Measurements from ENCODE around the gene GRK5.

Gene GRK5

DNA sequence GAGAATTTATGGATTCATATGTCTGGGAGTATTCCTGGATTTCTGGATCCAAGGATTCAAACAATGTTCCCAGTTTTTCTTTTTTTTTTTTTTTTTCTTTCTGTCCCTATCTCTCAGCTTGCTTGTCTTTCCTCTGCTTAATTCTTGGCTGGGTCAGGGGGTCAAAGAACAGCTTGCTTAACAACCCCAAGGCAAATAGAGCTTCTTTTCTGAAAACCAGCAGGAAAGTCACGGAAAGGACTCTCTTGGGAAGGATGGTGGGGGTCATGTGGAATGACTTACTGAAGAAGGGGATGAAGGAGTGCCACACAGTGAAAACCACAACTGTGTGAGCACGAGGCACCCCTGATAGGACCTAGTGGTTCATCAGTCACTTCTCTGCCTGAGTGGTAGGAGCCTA lies 36.1 kb downstream of the GRK5 start:
- Mint-ChIP-seq H3K36me3 (ENCODE audit: low read depth) (peaks cover 4% of the 10 kb centered on the region), H3K4me3 (no peak overlapping the region), H3K9me3 (no peaks in the 10 kb centered on the region), H3K27ac (no peak overlapping the region), H3K4me1 (ENCODE audit: low read depth) (peaks cover 32% of the 10 kb centered on the region), H3K27me3 (ENCODE audit: low read depth) (no peaks in the 10 kb centered on the region)

DNA sequence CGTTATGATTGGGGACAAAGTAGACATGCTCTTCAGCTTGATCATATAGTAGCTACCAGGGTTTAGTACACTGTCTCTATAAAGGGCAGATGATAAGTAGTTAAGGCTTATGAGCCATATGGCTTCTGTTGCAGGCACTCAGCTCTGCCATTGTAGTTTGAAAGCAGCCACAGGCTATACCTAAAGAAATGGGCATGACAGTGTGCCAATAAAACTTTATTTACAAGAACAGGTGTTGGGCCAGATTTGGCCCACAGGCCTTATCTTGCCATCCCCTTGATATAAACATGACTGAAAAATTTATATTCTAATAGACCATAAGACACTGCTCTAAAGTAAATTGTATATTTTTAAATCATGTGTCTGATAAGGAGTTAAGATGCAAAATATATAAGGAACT lies 36.6 kb downstream of the GRK5 start:
- no peak overlapping the region for H3K27ac Mint-ChIP-seq
- H3K4me1 Mint-ChIP-seq (ENCODE audit: low read depth): peaks cover 30% of the 10 kb centered on the region
- peaks cover 4% of the 10 kb centered on the region for H3K36me3 Mint-ChIP-seq (ENCODE audit: low read depth)
- H3K9me3 Mint-ChIP-seq: no peaks in the 10 kb centered on the region
- H3K27me3 Mint-ChIP-seq (ENCODE audit: low read depth): no peaks in the 10 kb centered on the region
- H3K4me3 Mint-ChIP-seq: no peak overlapping the region

DNA sequence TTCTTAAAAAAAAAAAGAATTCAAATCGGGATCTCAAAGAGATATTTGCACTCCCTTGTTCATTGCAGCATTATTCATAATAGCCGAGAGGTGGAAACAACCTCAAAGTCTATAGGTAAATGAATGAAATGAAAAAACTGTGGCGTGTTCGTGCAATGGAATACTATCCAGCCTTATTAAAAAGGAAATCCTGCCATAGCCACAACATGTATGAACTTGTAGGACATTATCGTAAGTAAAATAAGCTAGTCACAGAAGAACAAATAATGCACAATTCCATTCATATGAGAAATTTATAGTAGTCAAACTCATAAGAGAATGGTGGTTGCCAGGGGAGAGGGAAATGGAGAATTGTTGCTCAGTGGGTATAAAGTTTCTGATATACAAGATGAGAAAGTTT lies 37.9 kb downstream of the GRK5 start:
- Mint-ChIP-seq H3K27ac (no peak overlapping the region), H3K4me1 (ENCODE audit: low read depth) (peaks cover 33% of the 10 kb centered on the region), H3K36me3 (ENCODE audit: low read depth) (peaks cover 4% of the 10 kb centered on the region), H3K4me3 (no peak overlapping the region), H3K27me3 (ENCODE audit: low read depth) (no peaks in the 10 kb centered on the region), H3K9me3 (no peaks in the 10 kb centered on the region)

DNA sequence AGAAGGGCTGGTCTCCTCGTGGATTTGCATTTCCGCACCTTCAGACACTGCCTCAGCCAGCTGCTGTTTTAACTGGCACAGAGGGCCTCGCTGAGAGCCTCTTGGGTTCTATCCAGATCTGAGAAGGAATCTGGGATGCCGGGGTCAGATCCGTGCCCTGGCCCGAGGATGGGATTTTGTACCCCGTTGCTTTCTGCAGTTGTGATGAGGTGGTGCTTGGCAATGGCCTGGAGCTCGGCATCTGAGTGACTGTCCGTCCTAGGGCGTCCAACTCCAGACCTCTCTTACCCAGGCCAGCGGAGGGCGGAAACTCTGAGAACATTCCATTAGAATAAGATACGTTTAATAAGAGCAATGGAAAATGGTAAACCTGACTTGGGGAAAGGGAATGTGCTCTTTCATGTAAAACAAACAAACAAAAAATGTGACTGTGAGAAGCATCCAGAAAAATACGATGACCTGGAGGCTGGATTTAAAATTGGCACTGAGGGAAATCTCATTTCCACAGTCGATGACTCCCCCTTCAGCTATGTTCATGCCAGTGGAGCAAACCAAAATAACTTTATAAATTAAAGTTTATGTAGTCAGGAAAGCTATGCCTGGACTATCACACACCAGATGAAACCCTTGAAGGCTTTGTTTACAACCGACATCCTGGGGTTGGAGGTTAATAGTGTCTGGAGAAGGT lies 39.6 kb downstream of the GRK5 start:
- Mint-ChIP-seq H3K4me3 (no peak overlapping the region), H3K4me1 (ENCODE audit: low read depth) (peaks cover 31% of the 10 kb centered on the region), H3K9me3 (no peaks in the 10 kb centered on the region), H3K27ac (no peak overlapping the region), H3K27me3 (ENCODE audit: low read depth) (no peaks in the 10 kb centered on the region), H3K36me3 (ENCODE audit: low read depth) (peaks cover 2% of the 10 kb centered on the region)

DNA sequence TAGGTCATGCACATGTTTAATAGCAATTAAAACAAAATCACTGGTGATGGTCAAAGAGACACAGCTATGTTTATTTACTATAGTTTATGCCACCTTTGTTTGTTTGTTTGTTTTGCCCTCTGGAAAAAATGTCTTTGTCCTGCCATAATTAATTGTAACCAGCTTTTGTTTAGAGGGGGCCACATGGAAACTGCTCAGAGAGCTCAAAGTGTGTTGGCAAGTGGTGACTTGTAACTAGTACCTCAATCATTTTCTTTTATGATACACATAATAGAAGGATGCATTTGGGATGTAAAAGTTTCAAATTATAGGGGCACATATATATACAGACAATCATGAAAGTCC lies 40.2 kb downstream of the GRK5 start:
- Mint-ChIP-seq H3K27me3 (ENCODE audit: low read depth) (no peaks in the 10 kb centered on the region), H3K27ac (no peak overlapping the region), H3K4me3 (no peak overlapping the region), H3K4me1 (ENCODE audit: low read depth) (peaks cover 27% of the 10 kb centered on the region), H3K9me3 (no peaks in the 10 kb centered on the region), H3K36me3 (ENCODE audit: low read depth) (peaks cover 2% of the 10 kb centered on the region)

DNA sequence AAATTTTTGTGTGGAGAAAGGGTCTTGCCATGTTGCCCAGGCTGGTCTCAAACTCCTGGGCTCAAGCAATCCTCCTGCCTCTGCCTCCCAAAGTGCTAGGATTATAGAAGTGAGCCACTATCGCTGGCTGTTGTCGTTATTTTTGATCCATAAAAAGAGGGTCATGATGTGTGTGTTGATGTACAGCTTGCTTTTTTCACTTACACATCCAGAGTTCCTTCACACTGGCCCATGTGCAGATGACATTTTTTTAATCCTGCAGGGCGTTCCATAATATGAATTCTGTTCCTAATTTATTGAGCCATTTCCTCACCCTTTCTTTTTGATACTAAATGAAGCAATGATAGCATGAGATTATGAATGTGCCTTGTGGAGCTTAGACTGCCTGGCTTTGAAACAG lies 40.8 kb downstream of the GRK5 start:
- H3K4me3 Mint-ChIP-seq: no peak overlapping the region
- H3K27me3 Mint-ChIP-seq (ENCODE audit: low read depth): no peaks in the 10 kb centered on the region
- no peaks in the 10 kb centered on the region for H3K9me3 Mint-ChIP-seq
- H3K27ac Mint-ChIP-seq: no peak overlapping the region
- peaks cover 2% of the 10 kb centered on the region for H3K36me3 Mint-ChIP-seq (ENCODE audit: low read depth)
- peaks cover 27% of the 10 kb centered on the region for H3K4me1 Mint-ChIP-seq (ENCODE audit: low read depth)

DNA sequence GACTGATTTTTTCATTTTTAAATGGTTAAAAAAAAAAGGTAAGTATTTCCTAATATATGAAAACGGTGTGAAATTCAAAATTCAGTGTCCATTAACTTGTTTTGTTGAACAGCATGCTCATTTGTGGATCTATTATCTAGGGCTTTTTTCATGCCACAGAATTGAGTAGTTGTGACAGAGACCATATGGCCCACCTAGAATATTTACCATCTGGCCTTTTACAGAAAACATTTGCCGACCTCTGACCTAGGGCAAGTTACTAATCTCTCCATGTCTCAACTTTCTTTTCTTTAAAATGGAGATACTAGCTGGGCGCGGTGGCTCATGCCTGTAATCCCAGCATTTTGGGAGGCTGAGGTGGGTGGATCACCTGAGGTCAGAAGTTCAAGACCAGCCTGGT lies 41.3 kb downstream of the GRK5 start:
- Mint-ChIP-seq H3K4me3 (no peak overlapping the region), H3K36me3 (ENCODE audit: low read depth) (no peaks in the 10 kb centered on the region), H3K9me3 (no peaks in the 10 kb centered on the region), H3K4me1 (ENCODE audit: low read depth) (peaks cover 28% of the 10 kb centered on the region), H3K27ac (no peak overlapping the region), H3K27me3 (ENCODE audit: low read depth) (no peaks in the 10 kb centered on the region)

DNA sequence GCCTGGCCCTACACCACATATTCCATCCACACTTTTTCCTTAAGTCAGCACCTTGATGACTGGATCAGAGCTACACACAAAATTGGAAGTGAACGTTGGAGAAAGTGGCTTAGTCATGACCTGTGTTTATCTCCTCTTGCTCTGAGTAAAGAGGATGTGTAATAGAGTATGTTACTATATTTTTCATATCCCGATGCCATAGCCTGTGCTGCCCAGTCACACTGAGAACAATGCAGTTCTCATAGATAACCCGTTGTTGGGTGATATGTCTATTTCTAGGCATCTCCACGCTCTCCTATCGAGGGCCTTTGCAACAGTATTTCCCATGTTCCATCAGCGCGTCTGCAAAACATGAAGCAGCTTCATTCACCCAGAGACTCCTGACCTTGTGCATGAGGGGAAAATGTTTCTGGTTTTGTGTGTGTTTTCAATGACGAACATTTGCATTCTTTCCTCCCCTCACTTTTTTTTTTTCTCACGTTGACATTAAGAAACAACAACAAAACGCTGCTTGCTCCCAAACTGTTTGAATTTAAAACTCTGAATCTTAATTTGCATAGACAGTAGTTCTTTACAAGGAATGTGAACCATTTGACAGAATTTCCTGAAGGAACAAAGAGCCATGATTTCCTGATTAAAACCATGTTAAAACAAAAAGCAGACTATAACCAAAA lies 43.4 kb downstream of the GRK5 start:
- H3K4me1 Mint-ChIP-seq (ENCODE audit: low read depth): peaks cover 33% of the 10 kb centered on the region

DNA sequence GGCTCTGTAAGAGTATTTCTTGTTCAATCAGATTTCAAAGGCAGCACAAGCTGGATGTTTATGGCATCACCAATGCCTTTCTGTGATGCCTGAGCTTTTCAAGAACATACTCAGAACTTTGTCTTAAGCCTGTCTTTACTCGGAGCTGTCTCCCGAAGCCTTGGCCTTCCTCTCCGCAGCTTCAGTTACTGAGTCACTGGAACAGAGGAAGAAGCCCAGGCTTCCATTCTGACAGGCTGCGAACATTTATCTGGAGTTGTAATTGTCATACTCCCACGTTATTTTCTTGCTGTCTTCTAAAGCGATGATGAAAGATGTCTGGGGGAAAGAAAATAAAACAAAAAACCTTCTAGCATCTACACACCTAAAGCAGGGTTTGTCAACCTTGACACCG lies 43.9 kb downstream of the GRK5 start:
- Mint-ChIP-seq H3K27me3 (ENCODE audit: low read depth) (no peaks in the 10 kb centered on the region), H3K27ac (no peak overlapping the region), H3K36me3 (ENCODE audit: low read depth) (no peaks in the 10 kb centered on the region), H3K4me3 (no peak overlapping the region), H3K4me1 (ENCODE audit: low read depth) (peaks cover 33% of the 10 kb centered on the region), H3K9me3 (no peaks in the 10 kb centered on the region)

More for the DNA sequence above, 43.4 kb downstream of the GRK5 start:
- Mint-ChIP-seq H3K27ac (peak overlapping the region; percentile 53), H3K9me3 (no peaks in the 10 kb centered on the region), H3K36me3 (ENCODE audit: low read depth) (no peaks in the 10 kb centered on the region), H3K27me3 (ENCODE audit: low read depth) (no peaks in the 10 kb centered on the region), H3K4me3 (no peak overlapping the region)

DNA sequence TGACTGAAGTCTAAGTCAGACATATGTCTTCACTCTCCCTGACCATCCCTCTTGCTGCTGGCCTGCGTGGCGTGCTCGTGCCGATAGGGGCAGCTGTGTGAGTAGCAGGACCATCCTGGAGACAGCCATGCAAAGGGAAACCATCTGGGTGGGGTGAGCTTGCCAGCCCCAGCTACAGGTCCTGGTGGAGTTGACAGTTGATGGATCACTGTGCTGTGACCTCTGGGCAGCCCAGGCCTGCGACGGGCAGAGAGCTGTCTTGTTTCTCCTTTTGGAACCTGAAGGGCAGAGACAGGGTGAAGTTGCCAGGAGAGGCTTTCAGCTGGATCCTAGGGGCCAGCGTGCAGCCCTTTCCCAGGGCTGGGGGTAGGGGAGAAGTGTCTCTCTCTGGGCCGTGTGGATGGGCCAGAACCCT lies 44.7 kb downstream of the GRK5 start:
- Mint-ChIP-seq H3K4me1 (ENCODE audit: low read depth) (peaks cover 33% of the 10 kb centered on the region), H3K27ac (no peak overlapping the region), H3K9me3 (no peaks in the 10 kb centered on the region), H3K27me3 (ENCODE audit: low read depth) (no peaks in the 10 kb centered on the region), H3K36me3 (ENCODE audit: low read depth) (peaks cover 4% of the 10 kb centered on the region), H3K4me3 (no peak overlapping the region)

DNA sequence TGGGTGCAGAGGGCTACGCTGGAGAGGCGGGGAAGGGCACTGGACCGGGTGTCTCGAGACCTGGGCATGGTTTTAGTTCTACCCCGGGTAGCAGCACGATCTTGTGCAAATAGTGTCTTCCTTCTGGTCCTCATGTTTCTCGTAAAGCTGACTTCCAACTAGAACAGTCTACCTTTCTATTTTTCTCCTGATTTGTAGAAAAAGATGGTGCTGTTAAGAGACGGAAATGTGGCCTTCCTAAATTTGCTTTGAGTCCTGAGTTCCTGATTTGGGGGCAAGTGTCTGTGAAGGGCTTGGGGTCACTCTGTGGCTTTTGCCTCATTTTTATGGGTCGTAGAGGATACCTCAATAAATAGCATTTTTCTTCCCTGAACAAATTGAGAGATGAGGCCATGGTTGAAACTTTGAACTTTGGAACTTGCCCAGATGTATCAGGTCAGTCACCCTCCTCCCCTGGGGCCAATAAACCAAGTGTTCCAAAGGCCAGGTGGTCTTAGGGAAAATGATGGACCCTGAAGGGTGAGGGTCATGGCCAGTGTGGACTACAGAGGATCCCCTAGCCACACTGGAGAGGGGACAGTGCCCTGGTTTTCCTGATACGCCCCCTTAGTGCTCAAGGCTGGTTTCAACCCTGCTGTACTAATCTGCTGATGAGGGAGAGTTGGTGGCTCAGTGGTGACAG lies 45.2 kb downstream of the GRK5 start:
- Mint-ChIP-seq H3K27ac (no peak overlapping the region), H3K4me3 (no peak overlapping the region), H3K27me3 (ENCODE audit: low read depth) (no peaks in the 10 kb centered on the region), H3K36me3 (ENCODE audit: low read depth) (peaks cover 4% of the 10 kb centered on the region), H3K4me1 (ENCODE audit: low read depth) (peaks cover 33% of the 10 kb centered on the region), H3K9me3 (no peaks in the 10 kb centered on the region)

DNA sequence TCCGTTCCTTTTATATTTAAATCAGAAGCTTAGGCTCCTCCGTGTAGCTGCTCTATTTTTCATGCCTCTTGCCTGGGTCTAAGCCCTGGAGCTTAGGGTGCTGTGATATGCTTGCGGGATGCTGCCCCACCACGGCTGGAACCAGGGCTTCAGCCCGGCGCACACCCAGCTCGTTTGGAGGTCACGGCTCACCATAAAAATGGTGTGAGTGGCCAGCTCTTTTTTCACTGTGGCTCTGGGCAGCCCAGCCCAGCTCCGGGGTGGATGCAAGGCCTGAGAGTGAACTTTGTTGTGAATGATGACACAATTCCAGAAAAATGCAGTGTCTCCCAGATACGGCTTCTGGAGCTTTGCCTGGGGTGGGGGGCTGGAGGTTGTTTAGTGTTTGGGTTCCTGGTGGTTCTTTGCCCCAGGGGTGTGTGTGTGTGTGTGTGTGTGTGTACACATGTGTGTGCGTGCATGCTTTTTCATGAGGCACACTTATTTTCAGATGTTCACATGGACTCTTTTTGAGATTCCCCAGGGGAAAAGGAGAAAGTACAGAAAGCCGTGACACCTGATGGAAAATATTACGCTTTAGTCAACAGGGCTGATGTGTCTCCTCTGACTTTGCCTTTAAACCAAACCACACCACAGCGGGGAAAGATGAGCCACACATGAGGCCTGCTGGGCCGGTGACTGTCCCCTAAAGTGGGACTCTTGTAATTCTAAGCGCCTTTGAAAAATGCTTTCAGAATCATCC lies 46.2 kb downstream of the GRK5 start:
- H3K9me3 Mint-ChIP-seq: no peaks in the 10 kb centered on the region
- H3K4me1 Mint-ChIP-seq (ENCODE audit: low read depth): peaks cover 36% of the 10 kb centered on the region
- H3K36me3 Mint-ChIP-seq (ENCODE audit: low read depth): peaks cover 4% of the 10 kb centered on the region
- H3K27ac Mint-ChIP-seq: peak overlapping the region; percentile 59
- no peak overlapping the region for H3K4me3 Mint-ChIP-seq
- no peaks in the 10 kb centered on the region for H3K27me3 Mint-ChIP-seq (ENCODE audit: low read depth)

DNA sequence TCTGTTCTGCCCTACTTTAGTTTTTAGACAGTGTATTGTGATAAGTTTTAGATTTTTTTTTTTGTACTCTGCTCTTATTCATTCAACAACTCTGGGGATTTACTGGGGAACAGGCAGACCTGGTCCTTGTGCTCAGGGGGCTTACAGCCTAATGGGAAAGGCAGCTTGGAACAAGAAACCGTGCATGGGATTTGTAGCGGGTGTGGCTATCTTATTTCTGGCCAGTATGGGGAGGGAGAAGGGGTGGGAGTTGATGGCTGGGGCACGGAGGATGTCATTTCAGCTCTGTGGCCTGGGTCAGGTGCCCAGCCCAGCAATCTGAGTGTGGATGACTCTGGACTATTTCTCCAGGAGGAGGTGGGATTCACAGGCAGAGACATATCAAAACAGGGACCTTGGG lies 47.0 kb downstream of the GRK5 start:
- Mint-ChIP-seq H3K36me3 (ENCODE audit: low read depth) (peaks cover 5% of the 10 kb centered on the region), H3K9me3 (no peaks in the 10 kb centered on the region), H3K4me1 (ENCODE audit: low read depth) (peaks cover 37% of the 10 kb centered on the region), H3K4me3 (no peak overlapping the region), H3K27ac (peak overlapping the region; percentile 59), H3K27me3 (ENCODE audit: low read depth) (no peaks in the 10 kb centered on the region)

DNA sequence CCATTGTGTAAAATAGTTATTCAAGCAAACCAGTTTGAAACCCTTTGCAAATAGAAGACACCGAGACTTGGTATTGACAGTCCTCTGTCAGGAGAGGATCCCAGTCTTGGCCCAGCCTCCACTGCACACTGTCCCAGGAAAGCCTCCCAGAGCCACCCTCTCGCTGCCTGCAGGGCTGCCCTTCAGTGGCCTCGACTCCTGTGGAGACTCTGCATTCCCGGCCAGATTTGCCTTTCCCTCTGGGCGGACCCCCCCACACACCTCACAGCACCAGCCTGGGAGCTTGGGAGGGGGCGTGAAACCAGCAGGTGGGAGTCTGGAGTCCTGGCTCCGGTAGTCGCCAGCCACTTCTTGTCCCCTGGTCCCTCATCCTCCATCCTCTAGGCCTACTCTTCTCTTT lies 48.7 kb downstream of the GRK5 start:
- Mint-ChIP-seq H3K27me3 (ENCODE audit: low read depth) (no peaks in the 10 kb centered on the region), H3K4me3 (no peak overlapping the region), H3K27ac (no peak overlapping the region), H3K9me3 (no peaks in the 10 kb centered on the region), H3K36me3 (ENCODE audit: low read depth) (peaks cover 10% of the 10 kb centered on the region), H3K4me1 (ENCODE audit: low read depth) (peaks cover 27% of the 10 kb centered on the region)

DNA sequence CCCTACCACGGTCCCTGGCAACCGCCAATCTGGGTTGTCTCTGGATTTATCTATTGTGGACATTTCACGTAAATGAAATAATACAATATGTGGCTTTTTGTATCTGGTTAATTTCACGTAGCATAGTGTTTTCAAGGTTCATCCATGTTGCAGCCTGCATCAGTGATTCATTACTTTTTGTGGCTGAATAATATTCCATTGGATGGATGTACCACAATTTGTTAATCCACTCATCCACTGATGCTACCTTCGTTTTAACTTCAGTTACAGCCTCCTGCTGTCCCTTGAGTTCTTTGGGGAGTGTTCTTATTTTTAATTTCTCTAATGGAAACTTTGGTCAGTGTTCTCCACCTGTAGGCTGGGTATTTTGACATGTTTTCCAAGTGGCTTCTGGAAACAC lies 49.5 kb downstream of the GRK5 start:
- H3K27me3 Mint-ChIP-seq (ENCODE audit: low read depth): no peaks in the 10 kb centered on the region
- no peaks in the 10 kb centered on the region for H3K9me3 Mint-ChIP-seq
- H3K27ac Mint-ChIP-seq: no peak overlapping the region
- H3K4me1 Mint-ChIP-seq (ENCODE audit: low read depth): peaks cover 27% of the 10 kb centered on the region
- no peak overlapping the region for H3K4me3 Mint-ChIP-seq
- H3K36me3 Mint-ChIP-seq (ENCODE audit: low read depth): peaks cover 10% of the 10 kb centered on the region

All from T-helper 1 cell treated with Interleukin-12 subunit alpha and Interleukin-12 subunit beta and Interleukin-4 antibody, amounts not matched to agents 30 μg/mL and 1 μg/mL, for 36 hours (primary cell).